ENCODE measurements around the gene KRT75. TPM values are rescaled to one million over a fixed set of nuclear protein-coding genes. Genes with fewer than 3 reads are reported as not detected.

Gene KRT75
- total and polyA plus RNA-seq, 2 of the 4 experiments (the other 2 are of a cell fraction) = not detected

GRCh38 chr12:52425466-52425865 lies 8.7 kb downstream of the KRT75 start:
- no peaks in the 10 kb centered on the region for H3K79me1 ChIP-seq (ENCODE audit: low read depth in 1 of 2, low read length in 2 of 2)

More at GRCh38 chr12:52425466-52425865, 8.7 kb downstream of the KRT75 start:
- no peak overlapping the region for H4K5ac ChIP-seq (ENCODE audit: low read depth, low read length)
- H2BK20ac ChIP-seq (ENCODE audit: low read depth, low read length) = no peak overlapping the region
- H3K9me1 ChIP-seq (ENCODE audit: insufficient read depth, low read length) = no peaks in the 10 kb centered on the region
- H4K20me1 ChIP-seq (ENCODE audit: insufficient read depth, low read length) = no peaks in the 10 kb centered on the region
- no peak overlapping the region for H2AK9ac ChIP-seq (replicated peaks; ENCODE audit: low read depth, low read length, poor library complexity)
- no TSS peak for BruUV-seq (replicated peaks)
- peaks cover 71% of the 10 kb centered on the region for H3K27me3 ChIP-seq (ENCODE audit: control insufficient read depth, insufficient read depth, low read length)
- no peak overlapping the region for H3K56ac ChIP-seq (ENCODE audit: extremely low read depth, insufficient read depth, low read length)
- in situ Hi-C loops (cut with MboI; ENCODE audit: low sequenced_read_pairs) (no loop called here), intact Hi-C loops (cut with micrococcal nuclease) (no loop called here), dilution Hi-C loops (cut with HindIII; ENCODE audit: low sequenced_read_pairs, unreplicated experiment) (no loop called here)
- H3K9me3 ChIP-seq (ENCODE audit: control insufficient read depth, insufficient read depth, low read length) = no peaks in the 10 kb centered on the region
- no peak overlapping the region for H3K27ac ChIP-seq (ENCODE audit: insufficient read depth, low read length)
- ChIA-PET CTCF (no interaction called here), POLR2A (ENCODE audit: unreplicated experiment) (no interaction called here)
- no peak overlapping the region for H3K4ac ChIP-seq (ENCODE audit: low read depth, low read length)
- no peak overlapping the region for H3K18ac ChIP-seq (ENCODE audit: low read depth, low read length)
- H4K8ac ChIP-seq (ENCODE audit: low read depth in 2 of 2, low read length in 2 of 2) = no peak overlapping the region
- no peak overlapping the region for H2AFZ ChIP-seq (replicated peaks; ENCODE audit: low read length, poor library complexity)
- H3K9ac ChIP-seq (ENCODE audit: low read depth, low read length) = no peak overlapping the region
- no peak overlapping the region for H2AK5ac ChIP-seq (ENCODE audit: low read depth, low read length)
- whole genome bisulfite sequencing, 2 experiments (ENCODE audit: extremely low coverage in 2 of 2, insufficient read length in 1 of 2) = 78% methylated on average over 3 of the region's 5 CpGs; no CpG with 5 or more reads in 1 of the 2 experiments
- no peak for DNase-seq
- no peak overlapping the region for H2BK15ac ChIP-seq (ENCODE audit: low read depth, low read length)
- H4K91ac ChIP-seq (ENCODE audit: insufficient read depth, low read depth, low read length) = no peak overlapping the region
- no peak for ATAC-seq (ENCODE audit: low read depth)
- H3K4me1 ChIP-seq (ENCODE audit: control insufficient read depth, insufficient read depth, low read length) = no peaks in the 10 kb centered on the region
- no peak for TF ChIP-seq CTCF (conservative IDR thresholded peaks at IDR 0.05; ENCODE audit: low read depth, low read length)
- no peak for TF ChIP-seq MXI1 (IDR thresholded peaks at IDR 0.05; ENCODE audit: borderline replicate concordance, low read depth, low read length)
- no peak for TF ChIP-seq FOS (IDR thresholded peaks at IDR 0.05; ENCODE audit: low read depth, low read length)
- no peak for TF ChIP-seq NFE2L2 (IDR thresholded peaks at IDR 0.05; ENCODE audit: low read depth, low read length)
- no peak for TF ChIP-seq CHD1 (IDR thresholded peaks at IDR 0.05; ENCODE audit: low read depth, low read length)
- H2BK120ac ChIP-seq (ENCODE audit: low read depth, low read length) = no peak overlapping the region
- H3K36me3 ChIP-seq (ENCODE audit: control insufficient read depth, insufficient read depth, low read length) = no peaks in the 10 kb centered on the region
- H3K23ac ChIP-seq (ENCODE audit: low read depth, low read length) = no peak overlapping the region
- H2BK5ac ChIP-seq (ENCODE audit: low read depth, low read length, poor library complexity, severe bottlenecking) = no peak overlapping the region
- no peak overlapping the region for H3K4me3 ChIP-seq (ENCODE audit: insufficient read depth, low read depth, low read length)
- no peak overlapping the region for H3K4me2 ChIP-seq (ENCODE audit: low read depth, low read length)
- H3K14ac ChIP-seq (replicated peaks; ENCODE audit: low read depth, low read length) = no peak overlapping the region

Measured in IMR-90 (cell line).